Heart left ventricle (tissue), 16 donors: Measurements from ENCODE around the gene DDN. TPM values are rescaled to one million over a fixed set of nuclear protein-coding genes. Genes with fewer than 3 reads are reported as not detected.

Experiments used
- ATAC-seq, 4 donors: fragments of 200-7000 bp; cut with Tn5 transposase; one replicate each; pipeline ENCODE4 v1.9.1; 2020 to 2022; ENCODE audit warnings: moderate library complexity in 4 of 4, mild to moderate bottlenecking in 3 of 4, moderate number of reproducible peaks in 1 of 4
- DNase-seq, 5 donors: peaks; one replicate each; pipeline ENCODE4 v3.0.0-alpha.2; 2020
- H3K27ac ChIP-seq, 12 donors: fragments of 200-600 bp; sonication (generic) in 4 of 12; one replicate each; pipeline versions ENCODE4 v1.5.0 to v1.8.0; 2016 to 2022; ENCODE audit warnings: mild to moderate bottlenecking in 2 of 12
- H3K27me3 ChIP-seq, 9 donors: fragments of 200-600 bp; sonication (generic) in 2 of 9; one replicate each; pipeline versions ENCODE4 v1.5.1 to v1.8.0; 2016 to 2022; ENCODE audit warnings: mild to moderate bottlenecking in 3 of 9
- H3K36me3 ChIP-seq, 9 donors: fragments of 200-600 bp; sonication (generic) in 2 of 9; one replicate each; pipeline versions ENCODE4 v1.5.0 to v1.8.0; 2018 to 2022; ENCODE audit warnings: mild to moderate bottlenecking in 2 of 9
- H3K4me1 ChIP-seq, 12 donors: fragments of 200-600 bp; sonication (generic) in 4 of 12; one replicate each; pipeline versions ENCODE4 v1.5.0 to v1.8.0; 2016 to 2022; ENCODE audit warnings: mild to moderate bottlenecking in 3 of 12
- H3K4me3 ChIP-seq, 12 donors: fragments of 200-600 bp; sonication (generic) in 4 of 12; one replicate each; pipeline versions ENCODE4 v1.5.0 to v1.8.0; 2017 to 2022; ENCODE audit warnings: mild to moderate bottlenecking in 9 of 12, moderate library complexity in 4 of 12
- H3K9me3 ChIP-seq, 12 donors: fragments of 200-600 bp; sonication (generic) in 4 of 12; one replicate each; pipeline versions ENCODE4 v1.5.0 to v1.8.0; 2016 to 2022; ENCODE audit warnings: mild to moderate bottlenecking in 1 of 12
- POLR2A ChIP-seq, 2 donors: fragments of 450-650 bp; IDR thresholded peaks; one replicate each; pipeline ENCODE4 v1.6.1; 2017; ENCODE audit warnings: antibody characterized with exemption in 2 of 2, mild to moderate bottlenecking in 2 of 2, moderate library complexity in 2 of 2
- WGBS, 4 donors: extraction: QIAGEN DNeasy Blood & Tissue Kit in 2 of 4; methylation state at CpG; one replicate each; pipeline versions ENCODE4 v1.1.5 to v1.1.7; 2013 to 2018; 5-methylcytosine and 5-hydroxymethylcytosine counted together
- intact Hi-C, 10 donors: fragments of 100-400 bp; cut with DNase I; formaldehyde crosslinking; loops; one replicate each; pipeline versions ENCODE4 v1.11.1 to v1.14.2; 2022
- polyA plus RNA-seq, 2 donors: library from polyadenylated mRNA; stranded (reverse); fragments of 200-250 nt; gene quantifications; one replicate each; pipeline ENCODE4 v1.2.3, GENCODE V29; 2013
- total RNA-seq, 9 donors: library from RNA; depleted of rRNA in 2 of 9; stranded (reverse); fragments of >200 nt in 2 of 9; fragmentation: NEBNext Ultra II Directional in 3 of 9; extraction: Animal tissue kit (Norgen Biotek cat#: 25700) in 3 of 9; gene quantifications; one replicate each; pipeline versions ENCODE4 v1.1.0 to v1.2.4, GENCODE V29; 2016 to 2023
- TF ChIP-seq, protein P1 (sequence below), 12 donors: fragments of 200-600 bp; sonication (generic) in 4 of 12; IDR thresholded peaks; one replicate each; pipeline versions ENCODE4 v1.5.0 to v1.8.0; 2018 to 2022; ENCODE audit warnings: antibody characterized with exemption in 12 of 12, mild to moderate bottlenecking in 5 of 12
- donor health status: ischemic (EF 13 %, LVEDD 7.1; RV severe dilation, severe dysfunction).
- donor health status: healthy with polysubstance abuse.
- donor health status: DM: no; HTN: yes; CAD: no.
- donor health status: DM: no; HTN: no; CAD: no.
- donor health status: ischemic (EF 25% LVEDD 6.9; RV normal size, moderate dysfunction).
- donor health status: ischemic (EF 25% LVEDD 5.7; RV mildly dilated, moderate dysfunction).
- donor health status: healthy.
- donor health status: DM: yes; HTN: yes; CAD: no.
- donor health status: ischemic (EF 35%, LVEDD 5.7; RV mildly dilated, moderate dysfunction).
- donor health status: nonischemic (EF 11% LVEDD 7.7; RV severe dilation, severe dysfunction).
- donor health status: DM: yes; HTN: yes; CAD: no.
- donor health status: PGD.
- donor health status: ischemic (EF 29% LVEDD 5.4; RV normal size, mild dysfunction).
- donor health status: nonischemic (EF 23%, LVEDD 6.1; RV moderate dilation, normal function).

Gene DDN
- total and polyA plus RNA-seq, 11 donors: 0.40 to 2.8 (median 0.95) TPM

DNA sequence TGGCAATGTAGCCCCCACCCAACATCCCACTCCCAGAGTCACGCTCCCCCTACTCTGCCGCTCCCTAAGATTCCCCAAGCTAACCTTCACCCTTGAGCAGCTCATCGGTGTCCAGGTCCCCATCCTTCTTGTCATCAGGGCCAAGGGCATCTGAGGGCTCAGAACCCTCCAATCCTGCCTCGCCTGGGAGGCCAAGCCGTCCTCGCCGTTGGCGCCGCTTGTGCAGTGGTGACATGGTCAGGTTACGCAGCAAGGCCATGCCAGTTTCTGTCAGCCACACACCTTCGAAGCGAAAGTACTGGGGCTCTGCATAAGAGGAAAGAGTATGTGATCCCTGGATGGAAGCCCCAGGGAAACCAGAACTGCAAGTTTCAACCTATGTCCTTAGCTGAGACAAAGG lies 45.5 kb upstream of the DDN start:
- peaks cover 0 to 5% (median 0%) of the 10 kb centered on the region in 12 donors for H3K4me1 ChIP-seq
- H3K27ac ChIP-seq: no peak overlapping the region
- 94 to 97% (median 96%) methylated on average over 12 of the region's 12 CpGs for WGBS, 4 donors
- no peaks in the 10 kb centered on the region for H3K9me3 ChIP-seq
- no peak for DNase-seq
- intact Hi-C loops: no loop called here
- H3K36me3 ChIP-seq: peaks cover 0 to 100% (median 100%) of the 10 kb centered on the region in 9 donors
- H3K4me3 ChIP-seq: no peak overlapping the region
- TF ChIP-seq, protein P1, sequence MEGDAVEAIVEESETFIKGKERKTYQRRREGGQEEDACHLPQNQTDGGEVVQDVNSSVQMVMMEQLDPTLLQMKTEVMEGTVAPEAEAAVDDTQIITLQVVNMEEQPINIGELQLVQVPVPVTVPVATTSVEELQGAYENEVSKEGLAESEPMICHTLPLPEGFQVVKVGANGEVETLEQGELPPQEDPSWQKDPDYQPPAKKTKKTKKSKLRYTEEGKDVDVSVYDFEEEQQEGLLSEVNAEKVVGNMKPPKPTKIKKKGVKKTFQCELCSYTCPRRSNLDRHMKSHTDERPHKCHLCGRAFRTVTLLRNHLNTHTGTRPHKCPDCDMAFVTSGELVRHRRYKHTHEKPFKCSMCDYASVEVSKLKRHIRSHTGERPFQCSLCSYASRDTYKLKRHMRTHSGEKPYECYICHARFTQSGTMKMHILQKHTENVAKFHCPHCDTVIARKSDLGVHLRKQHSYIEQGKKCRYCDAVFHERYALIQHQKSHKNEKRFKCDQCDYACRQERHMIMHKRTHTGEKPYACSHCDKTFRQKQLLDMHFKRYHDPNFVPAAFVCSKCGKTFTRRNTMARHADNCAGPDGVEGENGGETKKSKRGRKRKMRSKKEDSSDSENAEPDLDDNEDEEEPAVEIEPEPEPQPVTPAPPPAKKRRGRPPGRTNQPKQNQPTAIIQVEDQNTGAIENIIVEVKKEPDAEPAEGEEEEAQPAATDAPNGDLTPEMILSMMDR (IDR thresholded peaks at IDR 0.05): no peak
- no peak for TF ChIP-seq POLR2A (IDR thresholded peaks at IDR 0.05)
- ATAC-seq: no peak
- H3K27me3 ChIP-seq: no peaks in the 10 kb centered on the region

DNA sequence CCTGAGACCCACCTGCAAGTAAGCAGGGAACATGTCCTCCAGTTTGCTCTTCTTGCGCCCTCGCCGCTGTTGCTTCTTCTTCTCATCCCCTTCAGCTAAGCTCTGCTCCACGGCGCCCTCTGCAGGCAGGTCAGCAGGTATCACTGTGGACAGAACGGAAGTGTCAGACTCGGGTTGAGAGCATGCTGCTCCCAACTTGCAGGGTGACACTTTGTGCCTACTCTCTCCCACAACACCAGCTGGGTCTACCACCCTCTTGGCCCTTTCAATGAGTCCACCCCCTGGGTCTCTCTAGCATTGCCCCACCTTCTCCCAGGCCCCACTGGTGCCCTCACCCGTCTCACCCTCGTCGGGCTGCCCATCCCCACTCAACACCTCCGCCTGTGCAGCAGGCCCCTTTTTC lies 44.7 kb upstream of the DDN start:
- no peaks in the 10 kb centered on the region for H3K27me3 ChIP-seq
- H3K9me3 ChIP-seq: no peaks in the 10 kb centered on the region
- TF ChIP-seq, protein P1 (IDR thresholded peaks at IDR 0.05): peak; percentile 45 to 74 (median 58)
- TF ChIP-seq POLR2A (IDR thresholded peaks at IDR 0.05): no peak
- peaks cover 0 to 5% (median 0%) of the 10 kb centered on the region in 12 donors for H3K4me1 ChIP-seq
- intact Hi-C loops: no loop called here
- no peak overlapping the region for H3K27ac ChIP-seq
- ATAC-seq (peak in 3 of 4 donors; percentile 33 to 44 (median 42)), DNase-seq (peak; percentile 51 to 86 (median 67))
- peaks cover 0 to 100% (median 100%) of the 10 kb centered on the region in 9 donors for H3K36me3 ChIP-seq
- no peak overlapping the region for H3K4me3 ChIP-seq
- 60 to 65% (median 62%) methylated on average over 11 of the region's 11 CpGs for WGBS, 4 donors

DNA sequence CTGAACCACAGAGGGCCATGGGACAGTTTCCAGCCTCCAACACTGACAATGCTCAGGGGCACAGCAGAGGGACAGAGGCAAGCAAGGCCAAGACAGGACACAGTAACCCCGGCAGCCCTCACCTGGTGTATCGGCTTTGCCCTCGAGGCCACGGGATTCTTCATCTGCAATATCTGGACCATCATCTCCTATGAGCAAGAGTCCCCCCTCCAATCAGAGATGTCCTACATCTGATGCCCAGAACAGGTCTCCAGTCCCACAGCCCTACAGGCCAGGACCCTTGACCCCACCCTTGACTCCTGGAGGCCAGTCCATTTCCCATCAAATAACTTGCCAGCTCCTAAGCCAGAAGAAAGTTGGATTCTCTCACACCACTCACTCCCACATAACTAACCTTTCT lies 44.1 kb upstream of the DDN start:
- ATAC-seq (no peak), DNase-seq (no peak)
- WGBS, 4 donors: 91 to 94% (median 93%) methylated on average over 4 of the region's 4 CpGs; no CpG with 5 or more reads in 1 of the 4 donors
- Histone ChIP-seq H3K4me1 (peaks cover 0 to 5% (median 0%) of the 10 kb centered on the region in 12 donors), H3K36me3 (peaks cover 0 to 100% (median 100%) of the 10 kb centered on the region in 9 donors), H3K27me3 (no peaks in the 10 kb centered on the region), H3K27ac (no peak overlapping the region), H3K9me3 (no peaks in the 10 kb centered on the region), H3K4me3 (no peak overlapping the region)
- TF ChIP-seq POLR2A (IDR thresholded peaks at IDR 0.05): no peak
- TF ChIP-seq, protein P1 (IDR thresholded peaks at IDR 0.05): no peak
- intact Hi-C loops: no loop called here

DNA sequence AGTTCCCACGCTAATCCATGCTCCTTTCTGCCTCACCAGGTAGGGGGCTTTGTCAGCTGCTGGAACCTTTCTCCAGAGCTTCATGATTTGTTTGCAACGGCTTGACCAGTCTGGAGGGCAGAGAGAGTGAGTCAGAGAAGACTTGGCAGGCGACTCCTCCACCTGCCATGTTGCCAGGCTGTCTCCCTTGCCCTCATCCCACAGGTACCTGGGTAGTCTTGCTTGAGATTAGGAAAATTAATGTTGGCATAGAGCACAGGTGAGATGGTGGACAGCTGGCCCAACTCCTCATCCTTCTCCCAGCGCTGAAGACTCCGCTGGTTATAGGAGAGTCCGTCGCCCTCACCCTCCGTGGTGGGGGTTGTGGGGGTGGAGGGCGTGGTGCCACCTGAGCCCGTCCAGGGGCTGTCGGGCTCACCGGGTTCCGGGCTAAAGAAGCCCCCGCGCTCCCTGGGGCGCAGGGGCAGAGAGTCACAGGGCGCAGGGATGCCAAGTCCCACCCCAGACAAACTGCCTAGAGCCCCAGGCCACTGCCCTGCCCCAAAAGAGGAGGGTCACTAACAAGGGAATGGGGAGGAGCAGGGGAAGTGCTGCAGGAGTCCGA lies 42.8 kb upstream of the DDN start:
- Histone ChIP-seq H3K4me1 (peaks cover 0 to 5% (median 0%) of the 10 kb centered on the region in 12 donors), H3K4me3 (no peak overlapping the region), H3K27ac (no peak overlapping the region), H3K9me3 (no peaks in the 10 kb centered on the region), H3K36me3 (peaks cover 0 to 100% (median 100%) of the 10 kb centered on the region in 9 donors), H3K27me3 (no peaks in the 10 kb centered on the region)
- intact Hi-C loops: no loop called here
- 90 to 93% (median 91%) methylated on average over 18 of the region's 18 CpGs for WGBS, 4 donors
- TF ChIP-seq, protein P1 (IDR thresholded peaks at IDR 0.05): no peak
- TF ChIP-seq POLR2A (IDR thresholded peaks at IDR 0.05): no peak
- ATAC-seq (no peak), DNase-seq (no peak)
